Measurements from ENCODE around the gene LTF. TPM values are rescaled to one million over a fixed set of nuclear protein-coding genes. Genes with fewer than 3 reads are reported as not detected.

LTF gene
- total RNA-seq, 1 experiment from 2014 or later, result not detected

DNA sequence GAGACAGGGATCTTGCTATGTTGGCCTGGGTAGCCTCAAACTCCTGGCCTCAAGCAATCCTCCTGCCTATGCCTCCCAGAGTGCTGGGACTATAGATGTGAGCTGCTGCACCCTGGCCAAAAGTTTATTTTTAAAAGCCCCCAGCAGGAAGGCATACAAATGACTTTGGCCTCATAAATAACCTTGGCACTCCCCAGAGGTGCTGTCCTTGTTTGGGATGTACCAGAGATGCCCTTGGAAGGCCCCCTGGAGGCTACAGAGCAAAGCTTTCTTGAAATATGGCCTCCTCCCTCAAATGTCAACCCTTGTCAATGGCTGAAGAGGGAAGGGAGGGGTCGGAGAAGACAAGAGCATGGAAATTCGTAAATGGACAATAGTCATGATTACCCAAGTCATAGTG is 19.1 kb upstream of the LTF start:
- Histone ChIP-seq H4K20me1 (ENCODE audit: insufficient read depth) (no peaks in the 10 kb centered on the region), H3K9me2 (ENCODE audit: insufficient read depth) (no peaks in the 10 kb centered on the region), H3K79me2 (ENCODE audit: low read depth) (no peaks in the 10 kb centered on the region), H3K27me3 (ENCODE audit: insufficient read depth, low read depth) (no peaks in the 10 kb centered on the region), H3F3A (ENCODE audit: insufficient read depth, low read depth) (no peaks in the 10 kb centered on the region), H3K27ac (no peak overlapping the region), H3K9me3 (ENCODE audit: insufficient read depth, low read depth) (no peaks in the 10 kb centered on the region), H3K4me2 (no peak overlapping the region), H3K36me3 (ENCODE audit: low read depth) (no peaks in the 10 kb centered on the region), H3K4me3 (no peak overlapping the region), H3K4me1 (replicated peaks; ENCODE audit: insufficient read depth) (0 out of 2 replicates have a peak, but pooled peaks cover under 1% of the 10 kb centered on the region), H2AFZ (no peak overlapping the region)
- DNase-seq, result no peak
- BruUV-seq (replicated peaks), result no TSS peak
- ChIA-PET POLR2A (ENCODE audit: unreplicated experiment) (no interaction called here), CTCF (interaction anchor here (1.4 to 1.7 kb wide), 2 partner anchors 12 to 75 kb away, joined by 4 read pairs; no protein-coding TSS in a partner anchor)
- intact Hi-C loops (cut with micrococcal nuclease; ENCODE audit: unreplicated experiment), result loop anchor here (10.0 kb wide), 1 partner anchor 211 kb away; the partner anchor contains the start of gene ALS2CL
- TF ChIP-seq CTCF (conservative IDR thresholded peaks at IDR 0.05), result no peak
- TF ChIP-seq EZH2 (IDR thresholded peaks at IDR 0.05; ENCODE audit: low read depth), result no peak

DNA sequence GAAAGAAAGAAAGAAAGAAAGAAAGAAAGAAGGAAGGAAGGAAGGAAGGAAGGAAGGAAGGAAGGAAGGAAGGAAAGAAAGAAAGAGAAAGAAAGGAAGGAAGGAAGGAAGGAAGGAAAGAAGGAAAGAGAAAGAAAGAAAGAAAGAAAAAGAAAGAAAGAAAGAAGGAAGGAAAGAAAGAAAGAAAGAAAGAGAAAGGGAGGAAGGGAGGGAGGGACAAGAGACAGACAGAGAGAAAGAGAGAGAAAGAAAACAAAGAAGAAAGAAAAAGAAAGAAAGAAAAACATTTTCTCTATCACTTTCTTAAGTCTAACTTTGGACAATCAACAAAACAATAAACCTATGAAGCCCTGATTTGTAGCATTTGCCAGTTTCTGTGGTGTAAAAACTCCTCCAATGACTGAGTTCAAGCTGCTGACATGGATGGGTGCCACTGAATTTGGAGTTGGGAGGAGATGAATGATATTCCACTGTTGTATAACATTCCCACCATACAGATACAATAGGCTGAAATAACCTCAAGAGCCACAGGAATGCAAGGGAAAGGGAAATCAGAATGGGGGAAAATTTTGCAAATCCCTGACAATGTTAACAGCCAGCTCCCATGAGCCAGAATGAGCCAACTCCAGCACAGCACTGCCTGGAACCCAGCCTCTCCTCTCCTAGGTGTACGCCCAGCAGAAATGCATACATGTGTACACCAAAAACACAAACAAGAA is 18.1 kb upstream of the LTF start:
- no peak overlapping the region for H3K27ac ChIP-seq
- no peak overlapping the region for H3K4me3 ChIP-seq
- TF ChIP-seq EZH2 (IDR thresholded peaks at IDR 0.05; ENCODE audit: low read depth) (no peak), CTCF (conservative IDR thresholded peaks at IDR 0.05) (no peak)
- H4K20me1 ChIP-seq (ENCODE audit: insufficient read depth), result no peaks in the 10 kb centered on the region
- intact Hi-C loops (cut with micrococcal nuclease; ENCODE audit: unreplicated experiment), result loop anchor here (10.0 kb wide), 1 partner anchor 212 kb away; the partner anchor contains the start of gene ALS2CL
- no peaks in the 10 kb centered on the region for H3K36me3 ChIP-seq (ENCODE audit: low read depth)
- H3F3A ChIP-seq (ENCODE audit: insufficient read depth, low read depth), result no peaks in the 10 kb centered on the region
- no peaks in the 10 kb centered on the region for H3K4me1 ChIP-seq (replicated peaks; ENCODE audit: insufficient read depth)
- DNase-seq, result no peak
- H3K79me2 ChIP-seq (ENCODE audit: low read depth), result no peaks in the 10 kb centered on the region
- H3K27me3 ChIP-seq (ENCODE audit: insufficient read depth, low read depth), result no peaks in the 10 kb centered on the region
- H2AFZ ChIP-seq, result no peak overlapping the region
- BruUV-seq (replicated peaks), result no TSS peak
- H3K9me3 ChIP-seq (ENCODE audit: insufficient read depth, low read depth), result no peaks in the 10 kb centered on the region
- ChIA-PET POLR2A (ENCODE audit: unreplicated experiment) (no interaction called here), CTCF (interaction anchor here (1.4 kb wide), 1 partner anchor 13 kb away, joined by 4 read pairs; no protein-coding TSS in a partner anchor)
- H3K9me2 ChIP-seq (ENCODE audit: insufficient read depth), result no peaks in the 10 kb centered on the region
- H3K4me2 ChIP-seq, result no peak overlapping the region

DNA sequence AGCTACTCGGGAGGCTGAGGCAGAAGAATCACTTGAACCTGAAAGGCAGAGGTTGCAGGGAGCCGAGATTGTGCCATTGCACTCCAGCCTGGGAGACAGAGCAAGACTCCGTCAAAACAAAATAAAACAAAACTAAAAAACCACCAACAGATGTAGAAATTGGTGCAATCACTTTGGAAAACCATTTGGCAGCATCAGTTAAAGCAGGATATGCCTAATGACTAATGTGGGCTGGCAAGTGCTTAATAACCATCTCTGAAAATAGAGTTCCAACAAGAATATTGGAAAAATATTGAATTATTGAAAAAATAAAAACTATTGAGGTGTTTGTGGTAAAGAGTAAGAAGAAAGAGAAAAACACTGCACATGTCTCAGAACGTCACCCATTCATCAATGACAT is 16.9 kb upstream of the LTF start:
- Histone ChIP-seq H3K79me2 (ENCODE audit: low read depth) (no peaks in the 10 kb centered on the region), H3K4me2 (no peak overlapping the region)
- POLR2A ChIA-PET (ENCODE audit: unreplicated experiment), result no interaction called here

More for the DNA sequence above, 16.9 kb upstream of the LTF start:
- Histone ChIP-seq H3F3A (ENCODE audit: insufficient read depth, low read depth) (no peaks in the 10 kb centered on the region), H4K20me1 (ENCODE audit: insufficient read depth) (no peaks in the 10 kb centered on the region), H3K9me2 (ENCODE audit: insufficient read depth) (no peaks in the 10 kb centered on the region), H3K27me3 (ENCODE audit: insufficient read depth, low read depth) (no peaks in the 10 kb centered on the region), H3K4me1 (replicated peaks; ENCODE audit: insufficient read depth) (no peaks in the 10 kb centered on the region), H3K36me3 (ENCODE audit: low read depth) (no peaks in the 10 kb centered on the region), H3K4me3 (no peak overlapping the region), H3K27ac (no peak overlapping the region), H2AFZ (no peak overlapping the region), H3K9me3 (ENCODE audit: insufficient read depth, low read depth) (no peaks in the 10 kb centered on the region)
- intact Hi-C loops (cut with micrococcal nuclease; ENCODE audit: unreplicated experiment), result loop anchor here (10.0 kb wide), 1 partner anchor 213 kb away; the partner anchor contains the start of gene ALS2CL
- CTCF ChIA-PET, result no interaction called here
- TF ChIP-seq CTCF (conservative IDR thresholded peaks at IDR 0.05) (no peak), EZH2 (IDR thresholded peaks at IDR 0.05; ENCODE audit: low read depth) (no peak)
- no peak for DNase-seq
- BruUV-seq (replicated peaks), result no TSS peak
